ENCODE results near the gene PRND.
"Not testable (repeated sequence)": the region's sequence is repeated elsewhere in the genome, so short reads cannot be mapped to it uniquely, and the experiment has no call there.

PRND gene

DNA sequence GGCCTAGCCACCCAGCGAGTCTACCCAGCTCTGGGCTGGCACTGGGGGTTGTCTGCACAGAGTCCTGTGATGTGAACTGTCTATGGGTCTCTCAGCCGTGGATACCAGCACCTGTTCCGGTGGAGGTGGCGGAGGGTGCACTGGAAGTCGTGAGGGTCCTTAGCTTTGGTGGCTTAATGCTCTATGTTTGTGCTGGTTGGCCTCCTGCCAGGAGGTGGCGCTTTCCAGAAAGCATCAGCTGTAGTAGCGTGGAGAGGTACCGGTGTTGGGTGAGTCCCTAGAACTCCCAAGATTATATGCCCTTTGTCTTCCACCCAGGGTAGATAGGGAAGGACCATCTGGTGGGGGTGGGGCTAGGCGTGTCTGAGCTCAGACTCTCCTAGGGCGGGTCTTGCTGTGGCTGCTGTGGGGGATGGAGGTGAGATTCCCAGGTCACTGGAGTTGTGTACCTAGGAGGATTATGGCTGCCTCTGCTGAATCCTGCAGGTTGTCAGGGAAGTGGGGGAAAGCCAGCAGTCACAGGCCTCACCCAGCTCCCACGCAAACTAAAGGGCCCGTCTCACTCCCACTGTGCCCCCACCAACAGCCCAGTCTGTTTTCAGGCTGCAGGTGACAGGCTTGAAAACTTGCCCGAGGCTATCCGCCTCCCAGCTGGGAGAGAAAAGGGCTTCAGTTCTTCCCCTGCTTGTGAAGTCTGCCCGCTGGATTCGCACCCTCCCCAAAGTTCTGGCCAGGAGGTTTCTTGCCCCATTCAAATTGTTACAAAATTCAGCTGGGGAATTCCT is 37.6 kb downstream of the PRND start:
- not testable (repeated sequence) for H3K27ac ChIP-seq; H3K9me3 ChIP-seq; H3K27me3 ChIP-seq; H3K36me3 ChIP-seq; H3K4me3 ChIP-seq (ENCODE audit: low read depth in 1 of 2, low read length in 1 of 2)
- TF ChIP-seq, protein P1, sequence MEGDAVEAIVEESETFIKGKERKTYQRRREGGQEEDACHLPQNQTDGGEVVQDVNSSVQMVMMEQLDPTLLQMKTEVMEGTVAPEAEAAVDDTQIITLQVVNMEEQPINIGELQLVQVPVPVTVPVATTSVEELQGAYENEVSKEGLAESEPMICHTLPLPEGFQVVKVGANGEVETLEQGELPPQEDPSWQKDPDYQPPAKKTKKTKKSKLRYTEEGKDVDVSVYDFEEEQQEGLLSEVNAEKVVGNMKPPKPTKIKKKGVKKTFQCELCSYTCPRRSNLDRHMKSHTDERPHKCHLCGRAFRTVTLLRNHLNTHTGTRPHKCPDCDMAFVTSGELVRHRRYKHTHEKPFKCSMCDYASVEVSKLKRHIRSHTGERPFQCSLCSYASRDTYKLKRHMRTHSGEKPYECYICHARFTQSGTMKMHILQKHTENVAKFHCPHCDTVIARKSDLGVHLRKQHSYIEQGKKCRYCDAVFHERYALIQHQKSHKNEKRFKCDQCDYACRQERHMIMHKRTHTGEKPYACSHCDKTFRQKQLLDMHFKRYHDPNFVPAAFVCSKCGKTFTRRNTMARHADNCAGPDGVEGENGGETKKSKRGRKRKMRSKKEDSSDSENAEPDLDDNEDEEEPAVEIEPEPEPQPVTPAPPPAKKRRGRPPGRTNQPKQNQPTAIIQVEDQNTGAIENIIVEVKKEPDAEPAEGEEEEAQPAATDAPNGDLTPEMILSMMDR (IDR thresholded peaks at IDR 0.05), result peak; percentile 13
- peaks cover 17 to 27% of the 10 kb centered on the region in 2 experiments for H3K4me1 ChIP-seq (ENCODE audit: control insufficient read depth in 1 of 2, insufficient read depth in 1 of 2, low read depth in 1 of 2, low read length in 1 of 2)

DNA sequence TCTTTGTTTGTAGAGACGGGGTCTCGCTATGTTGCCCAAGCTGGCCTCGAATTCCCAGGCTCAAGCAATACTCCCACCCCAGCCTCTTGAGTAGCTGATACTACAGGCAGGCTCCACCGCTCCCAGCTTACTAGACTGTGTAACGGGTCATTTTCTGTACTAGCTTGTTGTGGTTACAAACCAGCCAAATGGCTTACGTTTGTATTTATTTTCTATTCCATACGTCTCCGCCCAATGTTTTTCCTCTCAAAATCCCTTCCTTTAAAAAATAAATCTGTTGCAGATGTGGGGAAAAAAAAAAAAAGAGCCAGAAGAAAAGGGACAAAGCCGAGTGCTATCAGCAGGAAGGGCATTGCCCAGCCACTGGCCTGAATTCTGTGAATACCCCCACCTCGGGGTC is 41.6 kb downstream of the PRND start:
- H3K27me3 ChIP-seq, result no peaks in the 10 kb centered on the region
- H3K36me3 ChIP-seq, result no peaks in the 10 kb centered on the region
- TF ChIP-seq, protein P1 (IDR thresholded peaks at IDR 0.05), result no peak
- H3K4me1 ChIP-seq (ENCODE audit: control insufficient read depth in 1 of 2, insufficient read depth in 1 of 2, low read depth in 1 of 2, low read length in 1 of 2), result peaks cover 50 to 58% of the 10 kb centered on the region in 2 experiments
- no peaks in the 10 kb centered on the region for H3K9me3 ChIP-seq
- H3K4me3 ChIP-seq (ENCODE audit: low read depth in 1 of 2, low read length in 1 of 2), result no peak overlapping the region
- H3K27ac ChIP-seq, result no peak overlapping the region

DNA sequence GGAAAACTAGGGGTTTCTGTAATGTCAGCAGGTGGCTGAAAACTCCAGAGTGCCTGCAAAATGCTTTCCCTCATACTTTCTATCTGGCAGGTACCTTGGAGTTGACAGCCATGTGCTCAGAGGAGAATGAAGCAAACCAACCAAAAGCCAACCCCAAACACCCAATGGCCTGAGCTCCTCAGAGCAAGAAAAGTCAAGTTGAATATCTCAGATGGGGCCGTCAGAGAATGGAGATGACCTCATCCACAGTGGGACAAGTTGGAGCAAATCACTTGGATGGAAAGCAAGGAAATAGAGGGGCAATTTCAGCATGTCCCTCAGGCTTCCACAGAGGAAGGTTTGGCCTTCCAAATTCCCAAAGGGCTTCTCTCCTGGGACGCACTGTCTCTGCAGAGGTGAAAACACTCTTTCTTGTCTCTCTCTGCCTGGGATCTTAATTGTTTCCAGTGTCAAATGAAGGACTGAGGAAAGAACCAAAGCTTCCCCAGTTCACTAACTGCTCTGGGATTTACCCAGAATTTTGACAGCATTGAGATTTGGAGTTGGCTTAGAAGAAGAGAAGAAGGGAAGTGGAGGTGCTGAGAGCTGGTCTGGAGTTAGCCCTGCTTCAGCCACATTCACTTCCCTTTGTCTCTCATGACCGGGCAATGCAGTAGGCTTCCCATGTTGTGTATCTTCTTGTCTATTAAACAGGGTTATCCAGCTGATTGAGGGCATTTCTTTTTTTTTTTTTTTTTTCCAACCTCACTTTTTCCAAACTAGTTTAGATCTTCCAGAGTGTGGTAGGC is 42.2 kb downstream of the PRND start:
- Histone ChIP-seq H3K9me3 (no peaks in the 10 kb centered on the region), H3K27me3 (no peaks in the 10 kb centered on the region), H3K4me1 (ENCODE audit: control insufficient read depth in 1 of 2, insufficient read depth in 1 of 2, low read depth in 1 of 2, low read length in 1 of 2) (peaks cover 50 to 58% of the 10 kb centered on the region in 2 experiments), H3K36me3 (no peaks in the 10 kb centered on the region), H3K27ac (peak overlapping the region; percentile 52), H3K4me3 (ENCODE audit: low read depth in 1 of 2, low read length in 1 of 2) (no peak overlapping the region)
- TF ChIP-seq, protein P1 (IDR thresholded peaks at IDR 0.05), result no peak

DNA sequence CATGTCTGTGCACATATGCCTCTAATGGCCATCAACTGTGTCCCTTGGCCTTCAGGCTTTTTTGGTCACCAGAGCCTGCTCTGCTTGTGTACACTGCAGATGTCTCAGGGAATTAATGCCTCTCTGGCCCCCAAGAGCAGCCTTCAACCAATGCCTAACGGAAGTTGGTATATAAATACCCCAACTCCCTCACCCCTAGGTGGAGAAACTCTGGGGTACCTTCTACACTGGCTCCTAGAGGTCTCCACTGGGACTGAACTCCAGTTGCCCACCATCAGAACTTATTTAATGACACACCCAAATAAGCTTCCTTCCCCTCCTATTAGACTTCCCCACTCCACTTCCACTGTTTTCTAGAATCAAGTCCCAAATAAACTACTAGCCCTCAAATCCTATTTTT is 43.1 kb downstream of the PRND start:
- Histone ChIP-seq H3K36me3 (no peaks in the 10 kb centered on the region), H3K9me3 (no peaks in the 10 kb centered on the region), H3K4me3 (ENCODE audit: low read depth in 1 of 2, low read length in 1 of 2) (no peak overlapping the region), H3K4me1 (ENCODE audit: control insufficient read depth in 1 of 2, insufficient read depth in 1 of 2, low read depth in 1 of 2, low read length in 1 of 2) (peaks cover 50 to 55% of the 10 kb centered on the region in 2 experiments), H3K27ac (no peak overlapping the region), H3K27me3 (no peaks in the 10 kb centered on the region)
- TF ChIP-seq, protein P1 (IDR thresholded peaks at IDR 0.05), result no peak

DNA sequence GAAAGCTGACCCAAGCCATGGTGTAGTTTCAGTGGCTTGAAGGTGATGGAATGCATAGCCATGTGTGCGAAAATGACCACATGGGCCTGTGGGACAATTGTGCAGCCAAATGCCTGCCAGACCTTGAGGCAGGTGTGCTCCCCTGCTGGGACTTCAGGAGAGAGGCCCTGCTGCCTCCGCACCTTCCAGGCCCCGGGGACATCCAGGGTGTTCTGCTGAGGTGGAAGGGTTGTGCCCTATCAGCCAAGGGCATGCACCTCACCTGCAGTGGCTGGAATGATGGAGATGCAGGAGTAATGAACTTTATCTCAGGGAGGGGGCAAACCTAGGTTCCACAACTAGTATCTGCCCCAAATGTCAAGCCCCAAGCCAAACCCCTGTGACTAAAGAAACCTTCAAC is 44.0 kb downstream of the PRND start:
- H3K27ac ChIP-seq, result peak overlapping the region; percentile 84
- no peaks in the 10 kb centered on the region for H3K9me3 ChIP-seq
- TF ChIP-seq, protein P1 (IDR thresholded peaks at IDR 0.05), result no peak
- H3K4me1 ChIP-seq (ENCODE audit: control insufficient read depth in 1 of 2, insufficient read depth in 1 of 2, low read depth in 1 of 2, low read length in 1 of 2), result peaks cover 48 to 50% of the 10 kb centered on the region in 2 experiments
- H3K27me3 ChIP-seq, result no peaks in the 10 kb centered on the region
- H3K36me3 ChIP-seq, result no peaks in the 10 kb centered on the region
- peak overlapping the region in 1 of 2 experiments; percentile 22 for H3K4me3 ChIP-seq (ENCODE audit: low read depth in 1 of 2, low read length in 1 of 2)

Measured in neutrophil (primary cell).